ENCODE data around the gene EFCAB14.

DNA sequence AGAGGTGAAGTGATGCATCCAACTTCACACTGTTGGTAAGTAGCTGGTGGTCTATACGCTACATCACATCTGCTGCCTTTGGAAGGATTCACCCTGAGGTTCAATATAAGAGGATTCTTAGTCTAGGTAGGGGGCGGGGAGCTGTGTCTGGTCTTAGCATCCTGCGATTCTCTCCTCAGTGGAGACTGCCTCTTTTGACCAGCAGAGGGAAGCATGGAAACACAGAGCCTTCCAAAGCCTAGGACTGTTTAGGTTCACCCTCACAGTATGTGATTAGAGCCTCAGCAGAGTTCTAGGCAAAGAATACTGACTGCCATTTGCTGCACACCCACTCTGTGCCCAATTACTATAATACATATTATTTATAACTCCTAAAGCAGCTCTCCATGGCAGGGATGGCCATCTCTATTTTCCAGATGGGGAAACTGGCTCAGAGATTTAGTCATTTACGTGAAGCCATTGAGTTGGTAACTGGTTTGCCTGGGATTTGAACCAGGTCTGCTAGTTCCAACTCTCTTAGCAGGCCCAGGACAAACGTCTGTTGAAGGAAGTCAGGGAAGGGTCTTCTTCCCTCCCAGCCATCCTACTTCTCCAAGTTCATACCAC, 28.9 kb upstream of the EFCAB14 start:
- TF ChIP-seq EZH2 (IDR thresholded peaks at IDR 0.05; ENCODE audit: borderline replicate concordance) (no peak), CTCF (IDR thresholded peaks at IDR 0.05; ENCODE audit: poor library complexity) (peak; percentile 73)
